Stimulated activated CD4-positive, alpha-beta T cell treated with anti-CD3 and anti-CD28 coated beads, TNF-alpha, amount 100 ng/mL, for 4 hours (primary cell): Measurements from ENCODE around the gene PLEKHG4.

Source experiments
- DNase-seq, 3 experiments: peaks; one replicate each; pipeline ENCODE4 v3.0.0-alpha.2; 2020; ENCODE audit warnings: low read depth in 3 of 3

The PLEKHG4 gene

GRCh38 chr16:67336116-67336515 lies 56.8 kb downstream of the PLEKHG4 start:
- DNase-seq, result no peak

DNA sequence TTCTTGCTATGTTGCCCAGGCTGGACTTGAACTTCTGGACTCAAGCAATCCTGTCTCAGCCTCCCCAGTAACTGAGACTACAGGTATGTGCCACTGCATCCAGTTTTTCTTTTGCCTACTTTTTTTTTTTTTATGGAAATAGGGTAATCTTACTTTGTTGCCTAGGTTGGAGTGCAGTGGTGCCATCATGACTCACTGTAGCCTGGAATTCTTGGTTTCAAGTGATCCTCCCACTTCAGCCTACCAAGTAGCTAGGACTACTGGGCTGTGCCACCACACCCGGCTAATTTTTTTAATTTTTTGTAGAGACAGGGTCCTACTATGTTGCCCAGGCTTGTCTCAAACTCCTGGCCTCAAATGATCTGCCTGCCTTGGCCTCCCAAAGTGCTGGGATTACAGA lies 57.3 kb downstream of the PLEKHG4 start:
- DNase-seq, result no peak
